HepG2 (cell line): ENCODE results near the gene SH2D3A. TPM values are rescaled to one million over a fixed set of nuclear protein-coding genes. Genes with fewer than 3 reads are reported as not detected.

Experiments
- AHDC1 ChIP-seq: sonication (generic); formaldehyde crosslinking; IDR thresholded peaks from 2 replicates; pipeline ENCODE4 v1.5.1; 2020; ENCODE audit warnings: mild to moderate bottlenecking, missing genetic modification reagents, borderline replicate concordance
- ATF5 ChIP-seq: sonication (generic); formaldehyde crosslinking; IDR thresholded peaks from 2 replicates; pipeline ENCODE4 v1.4.0; 2020; ENCODE audit warnings: mild to moderate bottlenecking, low read depth, missing genetic modification reagents
- ELF4 ChIP-seq: sonication (generic); formaldehyde crosslinking; IDR thresholded peaks from 2 replicates; pipeline ENCODE4 v1.5.0; 2020; ENCODE audit warnings: missing genetic modification reagents, mild to moderate bottlenecking, moderate library complexity, borderline replicate concordance
- FOXP4 ChIP-seq: sonication (generic); formaldehyde crosslinking; IDR thresholded peaks from 2 replicates; pipeline ENCODE4 v1.4.0; 2020; ENCODE audit warnings: missing genetic modification reagents
- GTF3A ChIP-seq: sonication (generic); formaldehyde crosslinking; conservative IDR thresholded peaks from 2 replicates; pipeline ENCODE4 v1.4.0; 2020; ENCODE audit warnings: mild to moderate bottlenecking, missing genetic modification reagents
- MTA1 ChIP-seq: sonication (generic); formaldehyde crosslinking; IDR thresholded peaks from 2 replicates; pipeline ENCODE4 v1.4.0; 2020; ENCODE audit warnings: missing genetic modification reagents, mild to moderate bottlenecking, borderline replicate concordance
- POLR2G ChIP-seq: fragments of 200-400 bp; formaldehyde crosslinking; IDR thresholded peaks from 2 replicates; pipeline ENCODE4 v1.6.1; 2018; ENCODE audit warnings: mild to moderate bottlenecking, low read depth, low read length, moderate library complexity
- SMARCC2 ChIP-seq: fragments of 450-650 bp; IDR thresholded peaks from 2 replicates; pipeline ENCODE4 v1.6.1; 2017; ENCODE audit warnings: antibody characterized with exemption, mild to moderate bottlenecking
- TP53 ChIP-seq: sonication (generic); formaldehyde crosslinking; conservative IDR thresholded peaks from 2 replicates; pipeline ENCODE4 v1.4.0; 2020; ENCODE audit warnings: missing genetic modification reagents
- ZNF44 ChIP-seq: sonication (generic); formaldehyde crosslinking; IDR thresholded peaks from 2 replicates; pipeline ENCODE4 v1.5.1; 2020; ENCODE audit warnings: mild to moderate bottlenecking, missing genetic modification reagents
- polyA plus RNA-seq, 8 experiments: library from polyadenylated mRNA; depleted of rRNA in 3 of 8; stranded (reverse) in 7 of 8; unstranded in 1 of 8; fragments of >200 nt; fragmentation: Illumina TruSeq in 4 of 8; extraction: Trizol in 4 of 8; gene quantifications; 2 replicates each; pipeline versions ENCODE4 v1.2.1 to v1.2.3, GENCODE V29; 2011 to 2016; ENCODE audit warnings: low read depth in 4 of 8, missing spikeins in 1 of 8, mixed read lengths in 1 of 8; ENCODE audit not compliant: insufficient read depth in 1 of 8
- total RNA-seq, 5 experiments: library from RNA; depleted of rRNA; stranded (reverse); fragments of >200 nt; fragmentation: Illumina TruSeq; extraction: Trizol; gene quantifications; 2 replicates each; pipeline ENCODE4 v1.2.3, GENCODE V29; 2016; ENCODE audit warnings: low read depth in 1 of 5
- TF ChIP-seq, protein P1 (sequence below): sonication (generic); formaldehyde crosslinking; IDR thresholded peaks from 2 replicates; pipeline ENCODE4 v1.4.0; 2020; ENCODE audit warnings: missing genetic modification reagents
- TF ChIP-seq, protein P2 (sequence below): sonication (generic); formaldehyde crosslinking; IDR thresholded peaks from 2 replicates; pipeline ENCODE4; 2020; ENCODE audit warnings: missing genetic modification reagents, mild to moderate bottlenecking, borderline replicate concordance

SH2D3A gene
- total and polyA plus RNA-seq, 2 of the 13 experiments (the other 11 are each of a cell fraction or from before 2014, with no cell fraction given): 1.0 to 2.2 TPM

- TF ChIP-seq TP53 (CRISPR knock-in tag) (no peak), FOXP4 (CRISPR knock-in tag) (peak; percentile 46; the same call in 1 of the 2 replicates), ELF4 (CRISPR knock-in tag) (no peak; the same call in 1 of the 2 replicates), ATF5 (CRISPR knock-in tag) (no peak), POLR2G (peak; percentile 71), SMARCC2 (no peak), ZNF44 (CRISPR knock-in tag) (no peak), AHDC1 (CRISPR knock-in tag) (no peak; the same call in 1 of the 2 replicates), MTA1 (CRISPR knock-in tag) (no peak), GTF3A (CRISPR knock-in tag) (no peak)
- TF ChIP-seq, protein P1, sequence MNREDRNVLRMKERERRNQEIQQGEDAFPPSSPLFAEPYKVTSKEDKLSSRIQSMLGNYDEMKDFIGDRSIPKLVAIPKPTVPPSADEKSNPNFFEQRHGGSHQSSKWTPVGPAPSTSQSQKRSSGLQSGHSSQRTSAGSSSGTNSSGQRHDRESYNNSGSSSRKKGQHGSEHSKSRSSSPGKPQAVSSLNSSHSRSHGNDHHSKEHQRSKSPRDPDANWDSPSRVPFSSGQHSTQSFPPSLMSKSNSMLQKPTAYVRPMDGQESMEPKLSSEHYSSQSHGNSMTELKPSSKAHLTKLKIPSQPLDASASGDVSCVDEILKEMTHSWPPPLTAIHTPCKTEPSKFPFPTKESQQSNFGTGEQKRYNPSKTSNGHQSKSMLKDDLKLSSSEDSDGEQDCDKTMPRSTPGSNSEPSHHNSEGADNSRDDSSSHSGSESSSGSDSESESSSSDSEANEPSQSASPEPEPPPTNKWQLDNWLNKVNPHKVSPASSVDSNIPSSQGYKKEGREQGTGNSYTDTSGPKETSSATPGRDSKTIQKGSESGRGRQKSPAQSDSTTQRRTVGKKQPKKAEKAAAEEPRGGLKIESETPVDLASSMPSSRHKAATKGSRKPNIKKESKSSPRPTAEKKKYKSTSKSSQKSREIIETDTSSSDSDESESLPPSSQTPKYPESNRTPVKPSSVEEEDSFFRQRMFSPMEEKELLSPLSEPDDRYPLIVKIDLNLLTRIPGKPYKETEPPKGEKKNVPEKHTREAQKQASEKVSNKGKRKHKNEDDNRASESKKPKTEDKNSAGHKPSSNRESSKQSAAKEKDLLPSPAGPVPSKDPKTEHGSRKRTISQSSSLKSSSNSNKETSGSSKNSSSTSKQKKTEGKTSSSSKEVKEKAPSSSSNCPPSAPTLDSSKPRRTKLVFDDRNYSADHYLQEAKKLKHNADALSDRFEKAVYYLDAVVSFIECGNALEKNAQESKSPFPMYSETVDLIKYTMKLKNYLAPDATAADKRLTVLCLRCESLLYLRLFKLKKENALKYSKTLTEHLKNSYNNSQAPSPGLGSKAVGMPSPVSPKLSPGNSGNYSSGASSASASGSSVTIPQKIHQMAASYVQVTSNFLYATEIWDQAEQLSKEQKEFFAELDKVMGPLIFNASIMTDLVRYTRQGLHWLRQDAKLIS: peak; percentile 38; the same call in 1 of the 2 replicates
- TF ChIP-seq, protein P2, sequence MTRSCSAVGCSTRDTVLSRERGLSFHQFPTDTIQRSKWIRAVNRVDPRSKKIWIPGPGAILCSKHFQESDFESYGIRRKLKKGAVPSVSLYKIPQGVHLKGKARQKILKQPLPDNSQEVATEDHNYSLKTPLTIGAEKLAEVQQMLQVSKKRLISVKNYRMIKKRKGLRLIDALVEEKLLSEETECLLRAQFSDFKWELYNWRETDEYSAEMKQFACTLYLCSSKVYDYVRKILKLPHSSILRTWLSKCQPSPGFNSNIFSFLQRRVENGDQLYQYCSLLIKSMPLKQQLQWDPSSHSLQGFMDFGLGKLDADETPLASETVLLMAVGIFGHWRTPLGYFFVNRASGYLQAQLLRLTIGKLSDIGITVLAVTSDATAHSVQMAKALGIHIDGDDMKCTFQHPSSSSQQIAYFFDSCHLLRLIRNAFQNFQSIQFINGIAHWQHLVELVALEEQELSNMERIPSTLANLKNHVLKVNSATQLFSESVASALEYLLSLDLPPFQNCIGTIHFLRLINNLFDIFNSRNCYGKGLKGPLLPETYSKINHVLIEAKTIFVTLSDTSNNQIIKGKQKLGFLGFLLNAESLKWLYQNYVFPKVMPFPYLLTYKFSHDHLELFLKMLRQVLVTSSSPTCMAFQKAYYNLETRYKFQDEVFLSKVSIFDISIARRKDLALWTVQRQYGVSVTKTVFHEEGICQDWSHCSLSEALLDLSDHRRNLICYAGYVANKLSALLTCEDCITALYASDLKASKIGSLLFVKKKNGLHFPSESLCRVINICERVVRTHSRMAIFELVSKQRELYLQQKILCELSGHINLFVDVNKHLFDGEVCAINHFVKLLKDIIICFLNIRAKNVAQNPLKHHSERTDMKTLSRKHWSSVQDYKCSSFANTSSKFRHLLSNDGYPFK (CRISPR knock-in tag): no peak
Observed at GRCh38 chr19:6730153-6730804, 37.0 kb downstream of the SH2D3A start (continued).
